Esophagus squamous epithelium (tissue), 4 donors: ENCODE data around the gene IPO11.

Experiments used
- CTCF ChIP-seq, 6 experiments: fragments of 450-650 bp in 4 of 6; fragments of 200-600 bp in 2 of 6; sonication (generic) in 2 of 6; IDR thresholded peaks; one replicate each; pipeline ENCODE4 v1.5.1; 2016 to 2019; ENCODE audit warnings: antibody characterized with exemption in 6 of 6, mild to moderate bottlenecking in 4 of 6, moderate library complexity in 4 of 6
- POLR2A ChIP-seq, 4 donors: fragments of 450-650 bp; IDR thresholded peaks; one replicate each; pipeline ENCODE4 v1.6.1; 2017; ENCODE audit warnings: antibody characterized with exemption in 4 of 4, mild to moderate bottlenecking in 4 of 4, moderate library complexity in 3 of 4

DNA sequence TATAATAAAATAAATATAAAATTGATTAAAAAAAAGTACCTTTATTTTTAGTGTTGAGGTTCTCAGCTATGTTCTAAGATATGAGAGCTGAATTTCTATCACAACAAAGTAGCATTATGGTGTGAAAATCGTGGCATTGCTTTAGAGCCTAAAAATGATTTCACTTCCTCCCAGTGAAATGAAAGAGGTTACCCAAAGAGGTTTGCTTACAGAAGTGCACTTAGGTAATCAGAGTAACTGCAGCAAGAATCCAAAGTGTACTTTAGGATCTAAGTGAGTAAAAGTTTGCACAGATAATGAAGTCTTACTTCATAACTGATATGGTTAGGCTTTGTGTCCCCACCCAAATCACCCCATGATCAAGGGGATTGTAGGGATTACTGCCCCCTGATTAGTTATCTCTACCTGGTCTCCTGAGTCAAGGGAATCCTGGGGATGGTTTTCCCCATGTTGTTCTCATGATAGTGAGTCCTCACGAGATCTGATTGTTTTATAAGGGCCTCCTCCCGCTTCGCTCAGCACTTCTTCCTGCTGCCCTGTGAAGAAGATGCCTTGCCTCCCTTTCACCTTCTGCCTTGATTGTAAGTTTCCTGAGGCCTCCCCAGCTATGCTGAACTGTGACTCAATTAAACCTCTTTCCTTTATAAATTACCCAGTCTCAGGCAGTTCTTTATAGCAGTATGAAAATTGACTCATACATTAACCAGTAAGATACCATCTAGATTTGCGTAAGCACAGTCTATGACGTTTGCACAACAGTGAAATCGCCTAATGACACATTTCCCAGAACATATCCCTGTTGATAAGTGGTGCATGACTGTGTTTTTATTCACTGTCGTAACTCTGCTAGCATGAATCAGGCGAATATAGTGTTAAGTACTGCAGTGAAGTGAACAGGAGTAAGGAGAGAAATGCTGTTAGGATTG is 125.7 kb downstream of the IPO11 start:
- TF ChIP-seq CTCF (IDR thresholded peaks at IDR 0.05) (no peak), POLR2A (IDR thresholded peaks at IDR 0.05) (no peak)
